ENCODE data around the gene VIPR2.

GRCh38 chr7:159192013-159192412 lies 47.3 kb upstream of the VIPR2 start:
- TF ChIP-seq YY1 (IDR thresholded peaks at IDR 0.05; ENCODE audit: insufficient read depth, insufficient read length) (no peak), SUZ12 (IDR thresholded peaks at IDR 0.05; ENCODE audit: extremely low read depth, insufficient read depth, insufficient read length) (no peak), ZNF274 (IDR thresholded peaks at IDR 0.05; ENCODE audit: low read depth, low read length) (no peak)

Measured in NT2/D1 (cell line).